ENCODE results near the gene CER1.

The CER1 gene

GRCh38 chr9:14678776-14679175 lies 43.8 kb downstream of the CER1 start:
- H3K27ac ChIP-seq: peak overlapping the region; percentile 70
- TF ChIP-seq, protein P1, sequence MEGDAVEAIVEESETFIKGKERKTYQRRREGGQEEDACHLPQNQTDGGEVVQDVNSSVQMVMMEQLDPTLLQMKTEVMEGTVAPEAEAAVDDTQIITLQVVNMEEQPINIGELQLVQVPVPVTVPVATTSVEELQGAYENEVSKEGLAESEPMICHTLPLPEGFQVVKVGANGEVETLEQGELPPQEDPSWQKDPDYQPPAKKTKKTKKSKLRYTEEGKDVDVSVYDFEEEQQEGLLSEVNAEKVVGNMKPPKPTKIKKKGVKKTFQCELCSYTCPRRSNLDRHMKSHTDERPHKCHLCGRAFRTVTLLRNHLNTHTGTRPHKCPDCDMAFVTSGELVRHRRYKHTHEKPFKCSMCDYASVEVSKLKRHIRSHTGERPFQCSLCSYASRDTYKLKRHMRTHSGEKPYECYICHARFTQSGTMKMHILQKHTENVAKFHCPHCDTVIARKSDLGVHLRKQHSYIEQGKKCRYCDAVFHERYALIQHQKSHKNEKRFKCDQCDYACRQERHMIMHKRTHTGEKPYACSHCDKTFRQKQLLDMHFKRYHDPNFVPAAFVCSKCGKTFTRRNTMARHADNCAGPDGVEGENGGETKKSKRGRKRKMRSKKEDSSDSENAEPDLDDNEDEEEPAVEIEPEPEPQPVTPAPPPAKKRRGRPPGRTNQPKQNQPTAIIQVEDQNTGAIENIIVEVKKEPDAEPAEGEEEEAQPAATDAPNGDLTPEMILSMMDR (conservative IDR thresholded peaks at IDR 0.05): no peak

DNA sequence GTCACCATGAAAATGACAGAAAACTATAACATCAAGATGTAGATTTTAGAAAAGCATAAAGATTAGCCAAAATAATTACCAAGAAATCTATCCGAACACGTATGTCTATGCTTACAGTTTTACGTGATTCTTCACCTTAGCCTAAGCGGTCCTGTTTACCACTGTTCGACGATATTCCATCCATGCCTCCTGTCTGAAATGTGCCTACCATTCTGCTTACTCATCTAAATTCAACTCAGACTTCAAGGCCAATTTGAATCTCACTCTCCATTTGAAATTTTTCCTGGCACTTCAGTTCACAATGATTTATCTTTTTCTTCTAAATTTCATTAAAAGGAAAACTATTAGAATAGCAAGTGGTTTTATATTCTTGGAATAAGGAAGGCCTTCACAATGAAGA lies 44.7 kb downstream of the CER1 start:
- H3K27ac ChIP-seq: peak overlapping the region; percentile 70
- TF ChIP-seq, protein P1 (conservative IDR thresholded peaks at IDR 0.05): no peak

- TF ChIP-seq, protein P1 (conservative IDR thresholded peaks at IDR 0.05): no peak
- peak overlapping the region; percentile 70 for H3K27ac ChIP-seq
Measured at GRCh38 chr9:14677396-14677795, 45.1 kb downstream of the CER1 start.

DNA sequence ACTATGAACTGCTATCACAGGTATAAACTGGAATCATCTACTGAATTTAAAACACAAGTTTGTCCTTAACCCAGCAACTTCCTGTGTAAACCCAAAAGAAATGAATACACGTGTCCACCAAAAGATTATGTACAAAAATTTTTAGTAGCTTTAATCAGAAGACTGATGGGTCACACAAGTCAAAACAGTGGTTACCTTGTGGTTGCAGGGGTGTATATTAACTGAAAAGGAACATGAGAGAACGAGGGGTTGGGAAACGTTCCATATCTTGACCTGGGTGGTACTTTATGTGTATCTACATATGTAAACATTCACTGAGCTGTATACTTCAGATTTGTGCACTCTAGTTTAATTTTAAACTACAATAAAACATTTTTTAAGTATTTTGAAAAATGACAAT lies 47.9 kb downstream of the CER1 start:
- TF ChIP-seq, protein P1 (conservative IDR thresholded peaks at IDR 0.05): no peak
- no peak overlapping the region for H3K27ac ChIP-seq

DNA sequence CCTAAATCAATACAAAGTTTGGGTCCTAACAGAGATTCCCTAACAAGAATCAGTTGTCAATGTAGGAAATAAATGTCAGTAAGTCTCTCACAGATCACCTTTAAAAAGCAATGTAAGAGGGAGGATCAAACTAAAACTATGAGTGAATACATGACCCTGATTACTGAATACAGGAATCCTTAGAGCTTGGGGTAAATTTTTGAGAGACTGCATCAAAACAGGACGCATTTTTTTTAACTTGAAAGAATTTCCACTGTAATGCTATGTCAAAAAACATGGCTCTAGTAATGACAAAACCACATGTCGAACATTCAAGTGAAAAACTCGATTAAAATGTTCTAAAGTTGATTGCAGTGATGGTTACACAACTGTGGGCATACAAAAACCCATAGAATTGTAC lies 51.2 kb downstream of the CER1 start:
- H3K27ac ChIP-seq: no peak overlapping the region
- TF ChIP-seq, protein P1 (conservative IDR thresholded peaks at IDR 0.05): no peak

DNA sequence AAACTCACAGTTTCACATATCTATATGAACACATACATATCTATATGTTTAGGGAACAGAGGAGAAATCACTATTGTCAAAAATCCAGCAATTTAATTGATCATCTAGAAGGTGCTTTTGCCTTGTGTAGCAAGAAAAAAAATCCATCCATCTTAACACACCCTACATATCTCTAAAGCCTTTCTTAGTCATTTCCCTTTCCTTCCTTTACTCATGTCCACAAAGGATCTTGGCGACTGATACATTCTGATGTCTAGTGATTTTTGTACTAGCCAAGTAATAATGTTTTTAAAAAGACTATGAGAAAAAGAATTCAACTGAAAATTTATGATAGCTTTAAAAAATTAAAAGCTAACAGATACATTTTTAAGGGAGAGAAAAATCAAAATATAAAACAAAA lies 51.8 kb downstream of the CER1 start:
- TF ChIP-seq, protein P1 (conservative IDR thresholded peaks at IDR 0.05): no peak
- no peak overlapping the region for H3K27ac ChIP-seq
